ENCODE results near the gene UMAD1.
A peak's percentile ranks its signal among the peaks of the same experiment; 100 is the strongest.
"Not testable (repeated sequence)": the region's sequence is repeated elsewhere in the genome, so short reads cannot be mapped to it uniquely, and the experiment has no call there.

Gene UMAD1

GRCh38 chr7:7670490-7670889 lies 29.9 kb downstream of the UMAD1 start:
- H3K4me1 ChIP-seq (ENCODE audit: control insufficient read depth, insufficient read depth, low read length, poor library complexity, severe bottlenecking) = peaks cover 4% of the 10 kb centered on the region
- H3K27ac ChIP-seq (ENCODE audit: insufficient read depth, low read length, poor library complexity, severe bottlenecking) = no peak overlapping the region
- no peaks in the 10 kb centered on the region for H3K27me3 ChIP-seq (replicated peaks; ENCODE audit: control insufficient read depth, insufficient read depth, low read length, poor library complexity, severe bottlenecking)
- peaks cover 8% of the 10 kb centered on the region for H3K36me3 ChIP-seq (ENCODE audit: control insufficient read depth, insufficient read depth, low read length)
- H3K4me3 ChIP-seq (ENCODE audit: insufficient read depth, low read depth, low read length, poor library complexity, severe bottlenecking) = no peak overlapping the region
- no peak for DNase-seq
- H3K9me3 ChIP-seq (ENCODE audit: control insufficient read depth, low read length) = no peaks in the 10 kb centered on the region

DNA sequence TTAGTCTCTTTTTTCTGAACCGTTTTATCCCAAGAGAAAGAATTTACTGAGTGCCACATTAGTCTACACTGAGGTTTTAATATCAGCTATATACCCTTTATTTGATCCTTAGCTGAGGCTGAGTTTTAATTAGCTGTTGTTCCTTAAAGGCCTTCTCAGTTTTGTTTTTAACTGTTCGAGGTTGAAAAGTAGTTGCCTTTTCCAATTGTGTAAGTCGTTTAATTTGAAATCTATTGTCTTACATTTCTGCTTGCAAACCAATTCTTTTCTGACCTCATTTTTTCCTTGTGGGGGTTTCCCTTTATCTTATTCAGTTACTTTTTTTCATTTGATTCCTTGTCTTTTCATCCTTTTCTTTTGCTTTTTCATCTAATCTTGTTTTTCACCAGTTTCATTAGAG lies 30.8 kb downstream of the UMAD1 start:
- DNase-seq = no peak
- H3K4me1 ChIP-seq (ENCODE audit: control insufficient read depth, insufficient read depth, low read length, poor library complexity, severe bottlenecking) = peaks cover 4% of the 10 kb centered on the region
- no peak overlapping the region for H3K4me3 ChIP-seq (ENCODE audit: insufficient read depth, low read depth, low read length, poor library complexity, severe bottlenecking)
- no peaks in the 10 kb centered on the region for H3K9me3 ChIP-seq (ENCODE audit: control insufficient read depth, low read length)
- H3K27me3 ChIP-seq (replicated peaks; ENCODE audit: control insufficient read depth, insufficient read depth, low read length, poor library complexity, severe bottlenecking) = no peaks in the 10 kb centered on the region
- H3K36me3 ChIP-seq (ENCODE audit: control insufficient read depth, insufficient read depth, low read length) = peaks cover 15% of the 10 kb centered on the region
- no peak overlapping the region for H3K27ac ChIP-seq (ENCODE audit: insufficient read depth, low read length, poor library complexity, severe bottlenecking)

- peak overlapping the region; percentile 9 for H3K27ac ChIP-seq (ENCODE audit: insufficient read depth, low read length, poor library complexity, severe bottlenecking)
- H3K4me1 ChIP-seq (ENCODE audit: control insufficient read depth, insufficient read depth, low read length, poor library complexity, severe bottlenecking) = peaks cover 4% of the 10 kb centered on the region
- peaks cover 15% of the 10 kb centered on the region for H3K36me3 ChIP-seq (ENCODE audit: control insufficient read depth, insufficient read depth, low read length)
- no peak overlapping the region for H3K4me3 ChIP-seq (ENCODE audit: insufficient read depth, low read depth, low read length, poor library complexity, severe bottlenecking)
- no peaks in the 10 kb centered on the region for H3K9me3 ChIP-seq (ENCODE audit: control insufficient read depth, low read length)
- no peak for DNase-seq
- H3K27me3 ChIP-seq (replicated peaks; ENCODE audit: control insufficient read depth, insufficient read depth, low read length, poor library complexity, severe bottlenecking) = no peaks in the 10 kb centered on the region
These were observed 32.1 kb downstream of the UMAD1 start for GRCh38 chr7:7672545-7673239.

DNA sequence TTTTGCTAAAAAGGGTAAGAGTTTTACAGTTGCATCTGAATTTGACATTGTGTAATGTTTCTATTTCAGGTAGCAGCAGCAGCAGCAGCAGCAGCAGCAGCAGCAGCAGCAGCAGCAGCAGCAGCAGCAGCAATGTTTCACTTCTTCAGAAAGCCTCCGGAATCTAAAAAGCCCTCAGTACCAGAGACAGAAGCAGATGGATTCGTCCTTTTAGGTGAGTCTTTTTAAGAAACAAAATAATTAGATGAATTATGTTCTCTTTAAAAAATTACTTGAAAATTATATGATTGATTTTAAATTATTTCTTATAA lies 32.6 kb downstream of the UMAD1 start:
- Histone ChIP-seq H3K27ac (ENCODE audit: insufficient read depth, low read length, poor library complexity, severe bottlenecking) (no peak overlapping the region), H3K27me3 (replicated peaks; ENCODE audit: control insufficient read depth, insufficient read depth, low read length, poor library complexity, severe bottlenecking) (no peaks in the 10 kb centered on the region), H3K4me3 (ENCODE audit: insufficient read depth, low read depth, low read length, poor library complexity, severe bottlenecking) (no peak overlapping the region), H3K36me3 (ENCODE audit: control insufficient read depth, insufficient read depth, low read length) (peaks cover 15% of the 10 kb centered on the region), H3K4me1 (ENCODE audit: control insufficient read depth, insufficient read depth, low read length, poor library complexity, severe bottlenecking) (peaks cover 4% of the 10 kb centered on the region), H3K9me3 (ENCODE audit: control insufficient read depth, low read length) (no peaks in the 10 kb centered on the region)
- DNase-seq = no peak

- DNase-seq = no peak
- peaks cover 4% of the 10 kb centered on the region for H3K4me1 ChIP-seq (ENCODE audit: control insufficient read depth, insufficient read depth, low read length, poor library complexity, severe bottlenecking)
- no peak overlapping the region for H3K4me3 ChIP-seq (ENCODE audit: insufficient read depth, low read depth, low read length, poor library complexity, severe bottlenecking)
- H3K27ac ChIP-seq (ENCODE audit: insufficient read depth, low read length, poor library complexity, severe bottlenecking) = no peak overlapping the region
- no peaks in the 10 kb centered on the region for H3K9me3 ChIP-seq (ENCODE audit: control insufficient read depth, low read length)
- H3K36me3 ChIP-seq (ENCODE audit: control insufficient read depth, insufficient read depth, low read length) = peaks cover 15% of the 10 kb centered on the region
- H3K27me3 ChIP-seq (replicated peaks; ENCODE audit: control insufficient read depth, insufficient read depth, low read length, poor library complexity, severe bottlenecking) = no peaks in the 10 kb centered on the region
These were observed 35.1 kb downstream of the UMAD1 start for GRCh38 chr7:7675686-7676085.

- not testable (repeated sequence) for H3K4me1 ChIP-seq (ENCODE audit: control insufficient read depth, insufficient read depth, low read length, poor library complexity, severe bottlenecking); H3K4me3 ChIP-seq (ENCODE audit: insufficient read depth, low read depth, low read length, poor library complexity, severe bottlenecking); DNase-seq; H3K9me3 ChIP-seq (ENCODE audit: control insufficient read depth, low read length); H3K27ac ChIP-seq (ENCODE audit: insufficient read depth, low read length, poor library complexity, severe bottlenecking); H3K27me3 ChIP-seq (replicated peaks; ENCODE audit: control insufficient read depth, insufficient read depth, low read length, poor library complexity, severe bottlenecking)
- peaks cover 10% of the 10 kb centered on the region for H3K36me3 ChIP-seq (ENCODE audit: control insufficient read depth, insufficient read depth, low read length)
These were observed 39.1 kb downstream of the UMAD1 start for GRCh38 chr7:7679640-7680039.

DNA sequence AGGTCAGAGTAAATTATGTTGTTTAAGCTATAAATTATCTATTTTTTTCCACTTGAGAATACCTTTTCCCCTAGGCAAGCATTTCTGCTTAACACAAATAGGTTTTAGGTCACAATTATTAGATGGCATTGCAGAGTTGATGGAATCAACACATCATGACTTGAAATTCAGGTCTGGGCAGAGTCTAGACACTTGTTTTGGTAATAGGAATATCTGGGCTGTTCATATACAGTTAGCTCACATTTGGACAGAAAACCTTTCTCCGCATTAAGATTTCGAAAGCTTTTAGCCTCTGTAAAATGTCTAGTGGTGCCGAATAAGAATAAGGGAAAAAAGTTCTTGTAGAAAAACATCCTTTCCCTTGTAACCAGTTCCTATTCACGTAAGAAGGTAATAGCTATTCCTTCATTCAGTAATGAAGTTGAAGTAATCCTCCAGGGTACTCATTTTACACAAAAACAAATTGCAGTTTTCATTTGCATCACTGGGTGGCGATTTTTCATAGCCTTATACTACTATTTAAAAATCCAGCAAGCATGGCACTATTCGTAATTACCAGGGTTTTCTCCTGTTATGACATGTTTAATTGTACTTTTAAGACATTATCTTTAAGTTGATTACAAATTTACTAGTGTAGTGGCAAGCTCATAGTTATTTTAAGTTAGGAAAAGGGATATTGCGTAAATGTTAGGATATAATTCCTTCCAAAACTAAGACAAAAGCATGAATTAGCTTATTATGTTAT lies 40.8 kb downstream of the UMAD1 start:
- Histone ChIP-seq H3K9me3 (ENCODE audit: control insufficient read depth, low read length) (no peaks in the 10 kb centered on the region), H3K4me3 (ENCODE audit: insufficient read depth, low read depth, low read length, poor library complexity, severe bottlenecking) (no peak overlapping the region), H3K27ac (ENCODE audit: insufficient read depth, low read length, poor library complexity, severe bottlenecking) (no peak overlapping the region), H3K4me1 (ENCODE audit: control insufficient read depth, insufficient read depth, low read length, poor library complexity, severe bottlenecking) (peaks cover 3% of the 10 kb centered on the region), H3K27me3 (replicated peaks; ENCODE audit: control insufficient read depth, insufficient read depth, low read length, poor library complexity, severe bottlenecking) (no peaks in the 10 kb centered on the region), H3K36me3 (ENCODE audit: control insufficient read depth, insufficient read depth, low read length) (no peaks in the 10 kb centered on the region)
- DNase-seq = no peak

DNA sequence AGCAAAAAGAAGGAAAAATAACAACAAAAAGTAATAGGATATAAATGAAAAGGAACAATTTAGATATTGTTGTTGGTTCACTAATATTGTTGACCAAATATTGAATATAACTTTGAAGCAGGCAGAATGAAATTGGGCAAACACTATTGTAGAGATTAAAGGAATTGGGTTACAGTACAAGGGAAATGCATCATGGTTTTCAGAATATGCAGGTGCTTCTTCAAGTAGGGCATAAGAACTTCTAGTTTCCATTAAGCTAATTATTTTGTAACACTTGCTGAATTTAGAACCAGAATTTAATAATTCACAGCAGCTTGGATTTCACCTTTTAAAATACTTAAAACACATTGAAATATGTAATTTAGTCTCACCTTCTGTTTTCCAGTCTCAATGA lies 41.4 kb downstream of the UMAD1 start:
- Histone ChIP-seq H3K36me3 (ENCODE audit: control insufficient read depth, insufficient read depth, low read length) (no peaks in the 10 kb centered on the region), H3K4me1 (ENCODE audit: control insufficient read depth, insufficient read depth, low read length, poor library complexity, severe bottlenecking) (peaks cover 3% of the 10 kb centered on the region), H3K9me3 (ENCODE audit: control insufficient read depth, low read length) (no peaks in the 10 kb centered on the region), H3K27me3 (replicated peaks; ENCODE audit: control insufficient read depth, insufficient read depth, low read length, poor library complexity, severe bottlenecking) (no peaks in the 10 kb centered on the region), H3K27ac (ENCODE audit: insufficient read depth, low read length, poor library complexity, severe bottlenecking) (no peak overlapping the region), H3K4me3 (ENCODE audit: insufficient read depth, low read depth, low read length, poor library complexity, severe bottlenecking) (no peak overlapping the region)
- DNase-seq = no peak

DNA sequence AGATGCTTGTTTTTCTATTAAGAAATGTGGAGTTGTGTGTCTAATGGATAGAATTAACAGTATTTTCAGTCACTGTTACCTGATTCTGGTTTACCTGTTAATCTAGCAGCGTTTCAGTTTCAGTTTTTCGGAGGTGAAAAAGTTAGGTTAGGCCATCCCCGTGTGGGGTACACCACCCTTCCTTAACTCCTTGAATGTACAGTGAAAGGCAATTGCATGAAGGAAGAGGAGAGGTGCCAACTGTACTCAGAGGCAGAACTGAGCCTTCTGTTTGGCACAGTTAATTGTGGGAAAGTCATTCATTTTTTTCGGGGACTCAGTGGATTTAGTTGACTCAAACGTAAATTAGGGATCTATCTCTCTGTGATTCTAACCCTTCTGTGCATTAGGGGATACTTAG lies 42.3 kb downstream of the UMAD1 start:
- no peak overlapping the region for H3K4me3 ChIP-seq (ENCODE audit: insufficient read depth, low read depth, low read length, poor library complexity, severe bottlenecking)
- no peak for DNase-seq

DNA sequence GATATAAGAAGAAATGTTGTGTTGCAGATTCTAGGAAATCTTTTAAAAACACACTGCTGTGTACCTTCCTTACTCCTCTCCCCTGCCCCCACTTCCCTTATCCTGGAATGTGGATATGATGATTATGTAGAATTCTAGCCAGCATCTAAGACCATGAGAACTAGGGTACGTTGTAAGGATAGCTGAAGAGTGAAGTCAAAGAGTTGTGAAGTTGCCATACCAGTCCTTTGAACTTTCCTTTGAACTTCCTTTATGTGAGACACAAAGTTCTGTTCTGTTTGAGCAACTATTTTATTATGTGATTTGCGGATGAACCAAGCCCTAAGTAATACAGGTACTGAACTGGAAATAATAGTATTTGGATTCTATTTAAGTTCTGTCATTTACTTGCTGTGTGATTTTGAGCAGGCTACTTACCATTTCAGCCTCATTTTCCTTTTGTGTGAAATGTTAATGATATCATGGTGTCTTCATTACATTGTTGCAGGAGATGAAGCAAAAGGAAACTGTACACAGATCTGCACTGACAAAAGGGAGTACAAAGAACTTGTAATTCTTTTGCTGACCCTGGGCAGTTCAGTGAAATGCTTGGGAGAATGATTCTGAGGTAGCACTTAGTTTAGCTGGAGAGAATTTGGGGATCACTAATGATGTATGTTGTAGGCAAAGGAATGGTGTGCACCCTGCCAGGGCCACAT lies 46.4 kb downstream of the UMAD1 start:
- H3K4me3 ChIP-seq (ENCODE audit: insufficient read depth, low read depth, low read length, poor library complexity, severe bottlenecking) = no peak overlapping the region
- no peak overlapping the region for H3K27ac ChIP-seq (ENCODE audit: insufficient read depth, low read length, poor library complexity, severe bottlenecking)
- H3K27me3 ChIP-seq (replicated peaks; ENCODE audit: control insufficient read depth, insufficient read depth, low read length, poor library complexity, severe bottlenecking) = no peaks in the 10 kb centered on the region
- H3K4me1 ChIP-seq (ENCODE audit: control insufficient read depth, insufficient read depth, low read length, poor library complexity, severe bottlenecking) = no peaks in the 10 kb centered on the region
- no peaks in the 10 kb centered on the region for H3K9me3 ChIP-seq (ENCODE audit: control insufficient read depth, low read length)
- no peaks in the 10 kb centered on the region for H3K36me3 ChIP-seq (ENCODE audit: control insufficient read depth, insufficient read depth, low read length)
- no peak for DNase-seq

More for the DNA sequence above, 42.3 kb downstream of the UMAD1 start:
- H3K27ac ChIP-seq (ENCODE audit: insufficient read depth, low read length, poor library complexity, severe bottlenecking) = no peak overlapping the region
- H3K27me3 ChIP-seq (replicated peaks; ENCODE audit: control insufficient read depth, insufficient read depth, low read length, poor library complexity, severe bottlenecking) = no peaks in the 10 kb centered on the region
- peaks cover 3% of the 10 kb centered on the region for H3K4me1 ChIP-seq (ENCODE audit: control insufficient read depth, insufficient read depth, low read length, poor library complexity, severe bottlenecking)
- H3K9me3 ChIP-seq (ENCODE audit: control insufficient read depth, low read length) = no peaks in the 10 kb centered on the region
- H3K36me3 ChIP-seq (ENCODE audit: control insufficient read depth, insufficient read depth, low read length) = no peaks in the 10 kb centered on the region

All from effector memory CD4-positive, alpha-beta T cell (primary cell).